Upper lobe of left lung (tissue), 4 donors: Measurements from ENCODE around the gene IGHMBP2.

Experiments
- CTCF ChIP-seq, 6 experiments: fragments of 450-650 bp in 4 of 6; fragments of 200-600 bp in 2 of 6; sonication (generic) in 2 of 6; IDR thresholded peaks; one replicate each; pipeline ENCODE4 v1.5.1; 2016 to 2019; ENCODE audit warnings: antibody characterized with exemption in 6 of 6
- POLR2A ChIP-seq, 4 donors: fragments of 450-650 bp; IDR thresholded peaks; one replicate each; pipeline ENCODE4 v1.5.1; 2016 to 2017; ENCODE audit warnings: antibody characterized with exemption in 4 of 4, mild to moderate bottlenecking in 2 of 4
- POLR2AphosphoS5 ChIP-seq, 2 donors: sonication (generic); formaldehyde crosslinking; IDR thresholded peaks; one replicate each; pipeline ENCODE4 v1.5.1; 2017; ENCODE audit warnings: antibody characterized with exemption in 2 of 2

DNA sequence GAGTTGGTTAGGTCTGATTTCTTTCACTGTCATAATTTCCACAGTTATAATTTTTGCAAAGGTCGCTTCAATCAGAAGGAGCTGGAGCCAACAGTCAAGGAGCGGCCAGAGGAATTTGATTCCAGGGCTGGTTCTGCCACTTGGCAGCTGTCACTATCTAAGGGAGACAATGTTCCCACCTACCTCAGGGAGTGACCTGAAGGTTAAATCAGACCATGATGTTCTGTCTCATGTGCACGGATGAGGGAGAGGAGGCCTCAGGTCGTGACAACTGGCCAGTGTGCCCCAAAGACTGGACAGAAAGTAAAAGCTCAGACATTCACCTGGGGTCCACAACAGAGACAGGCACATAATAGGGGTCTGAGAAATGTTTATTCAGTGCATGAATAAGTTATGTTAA is 69.5 kb downstream of the IGHMBP2 start:
- TF ChIP-seq CTCF (IDR thresholded peaks at IDR 0.05): no peak
- TF ChIP-seq POLR2AphosphoS5 (IDR thresholded peaks at IDR 0.05): no peak
- no peak for TF ChIP-seq POLR2A (IDR thresholded peaks at IDR 0.05)
